HCT116 (cell line): ENCODE measurements around the gene MAP4K2. TPM values are rescaled to one million over a fixed set of nuclear protein-coding genes. Genes with fewer than 3 reads are reported as not detected.

ENCODE experiments used
- ATAC-seq: fragments of 200-7000 bp; cut with Tn5 transposase; 2 replicates; pipeline ENCODE4 v1.9.1; 2020; ENCODE audit warnings: mild to moderate bottlenecking, moderate library complexity
- BruUV-seq: library from RNA; stranded (reverse); fragments of 400-500 nt; replicated peaks from 2 replicates; lab custom pipeline; 2021; lab: Mats Ljungman, UMichigan
- CTCF ChIA-PET: fragments of 300-600 bp; sonication (Branson Sonifier 250); formaldehyde crosslinking; loops from one replicate; lab custom pipeline; 2021; ENCODE audit warnings: antibody characterized with exemption; lab: Charles Lee
- POLR2A ChIA-PET: fragments of 300-600, 350-600 bp; sonication (Branson Sonifier 250); formaldehyde crosslinking; loops from one replicate; lab custom pipeline; 2021; ENCODE audit warnings: antibody characterized with exemption; lab: Charles Lee
- RAD21 ChIA-PET, 2 experiments: fragments of 300-600 bp; sonication (Branson Sonifier 250); formaldehyde crosslinking; loops; one replicate each; lab custom pipeline; 2023; ENCODE audit warnings: low total read pairs in 2 of 2; ENCODE audit not compliant: uncharacterized antibody in 2 of 2, unreplicated experiment in 2 of 2, low non-redundant PET in 1 of 2; lab: Charles Lee
- DNase-seq: peaks from one replicate; pipeline ENCODE4 v3.0.0-alpha.2; 2010; ENCODE audit warnings: low read depth, low spot score
- H2AFZ ChIP-seq: fragments of 200-600 bp; shearing (Covaris generic), sonication (generic); 2 replicates; pipeline ENCODE4 v1.6.1; 2017; ENCODE audit warnings: low read depth, mixed run types, mixed read lengths, antibody characterized with exemption, low read length; ENCODE audit not compliant: poor library complexity, severe bottlenecking
- H3K27ac ChIP-seq: 2 replicates; pipeline ENCODE4 v1.5.1; 2012; ENCODE audit warnings: low read depth, low read length
- H3K27me3 ChIP-seq: fragments of 200-600 bp; sonication (generic); 2 replicates; pipeline ENCODE4 v1.6.1; 2016; ENCODE audit warnings: mixed run types, low read length, mixed read lengths; ENCODE audit not compliant: insufficient read depth
- H3K36me3 ChIP-seq, 2 experiments: fragments of 200-500 bp in 1 of 2; fragments of 200-600 bp in 1 of 2; sonication (Bioruptor generic) in 1 of 2; sonication (generic) in 1 of 2; 2 replicates each; pipeline versions ENCODE4 v1.5.1 to v1.6.1; 2014 to 2016; ENCODE audit warnings: low read length in 2 of 2, inconsistent platforms in 1 of 2, mixed read lengths in 1 of 2, mixed run types in 1 of 2; ENCODE audit not compliant: insufficient read depth in 2 of 2, control insufficient read depth in 1 of 2
- H3K4me1 ChIP-seq, 2 experiments: fragments of 200-600 bp in 1 of 2; sonication (generic) in 1 of 2; 2 replicates each; pipeline versions ENCODE4 v1.5.1 to v1.6.1; 2012 to 2017; ENCODE audit warnings: low read length in 2 of 2, inconsistent platforms in 1 of 2, mild to moderate bottlenecking in 1 of 2, mixed read lengths in 1 of 2, mixed run types in 1 of 2, moderate library complexity in 1 of 2; ENCODE audit not compliant: insufficient read depth in 2 of 2, control insufficient read depth in 1 of 2
- H3K4me2 ChIP-seq: fragments of 200-600 bp; sonication (generic); 2 replicates; pipeline ENCODE4 v1.6.1; 2017; ENCODE audit warnings: mixed run types, low read length, mixed read lengths
- H3K4me3 ChIP-seq, 2 experiments: fragments of 200-600 bp in 1 of 2; sonication (generic) in 1 of 2; replicated peaks in 1 of 2; 2 replicates each; pipeline ENCODE4 v1.5.1; 2011 to 2016; ENCODE audit warnings: low read length in 2 of 2, control low read depth in 1 of 2, low read depth in 1 of 2, mild to moderate bottlenecking in 1 of 2, mixed read lengths in 1 of 2, mixed run types in 1 of 2
- H3K79me2 ChIP-seq: fragments of 200-600 bp; sonication (generic); 2 replicates; pipeline ENCODE4 v1.6.1; 2017; ENCODE audit warnings: mild to moderate bottlenecking, mixed run types, low read length, moderate library complexity, mixed read lengths; ENCODE audit not compliant: insufficient read depth
- H3K9ac ChIP-seq: fragments of 200-600 bp; sonication (generic); 2 replicates; pipeline ENCODE4 v1.6.1; 2016; ENCODE audit warnings: low read length, mixed read lengths
- H3K9me2 ChIP-seq: fragments of 200-600 bp; sonication (generic), shearing (Covaris generic); 2 replicates; pipeline ENCODE4 v1.6.1; 2017; ENCODE audit warnings: mixed run types, mild to moderate bottlenecking, moderate library complexity; ENCODE audit not compliant: insufficient read depth
- H3K9me3 ChIP-seq, 2 experiments: fragments of 200-500 bp in 1 of 2; fragments of 200-600 bp in 1 of 2; sonication (Bioruptor generic) in 1 of 2; sonication (generic) in 1 of 2; 2 replicates each; pipeline ENCODE4 v1.6.1; 2014 to 2017; ENCODE audit warnings: low read length in 2 of 2, mixed read lengths in 2 of 2, inconsistent platforms in 1 of 2, low read depth in 1 of 2, mild to moderate bottlenecking in 1 of 2, mixed run types in 1 of 2, moderate library complexity in 1 of 2; ENCODE audit not compliant: control insufficient read depth in 1 of 2, insufficient read depth in 1 of 2
- H4K20me1 ChIP-seq: fragments of 200-600 bp; sonication (generic), shearing (Covaris generic); 2 replicates; pipeline ENCODE4 v1.6.1; 2017; ENCODE audit warnings: mixed run types, mild to moderate bottlenecking, moderate library complexity; ENCODE audit not compliant: insufficient read depth
- ATF3 ChIP-seq: IDR thresholded peaks from 2 replicates; pipeline ENCODE4 v1.6.1; 2012
- POLR2A ChIP-seq: IDR thresholded peaks from 2 replicates; pipeline ENCODE4 v1.7.0; 2011; ENCODE audit warnings: borderline replicate concordance; ENCODE audit not compliant: insufficient read depth, insufficient read length; ENCODE audit errors: extremely low read depth
- RAD21 ChIP-seq: IDR thresholded peaks from 2 replicates; pipeline ENCODE4 v1.6.1; 2012; ENCODE audit warnings: low read depth, mild to moderate bottlenecking
- TCF7L2 ChIP-seq: IDR thresholded peaks from 2 replicates; pipeline ENCODE4 v1.7.0; 2011; ENCODE audit warnings: borderline replicate concordance, inconsistent platforms; ENCODE audit not compliant: insufficient read depth, insufficient read length; ENCODE audit errors: extremely low read depth
- ZNF274 ChIP-seq: fragments of 200-500 bp; sonication (Bioruptor generic); IDR thresholded peaks from 2 replicates; pipeline ENCODE4 v1.6.1; 2014; ENCODE audit warnings: mild to moderate bottlenecking, low read depth, low read length, inconsistent platforms
- intact Hi-C: fragments of 100-400 bp; cut with micrococcal nuclease; formaldehyde crosslinking; loops from 2 replicates; pipeline ENCODE4 v1.10.0; 2022
- total RNA-seq: library from RNA; stranded (reverse); gene quantifications from one replicate; pipeline ENCODE4 v1.2.1, GENCODE V29; 2021; ENCODE audit not compliant: unreplicated experiment
- TF ChIP-seq, protein P1 (sequence below): IDR thresholded peaks from 2 replicates; pipeline ENCODE4 v1.6.1; 2011; ENCODE audit warnings: mild to moderate bottlenecking, low read length, moderate library complexity; ENCODE audit not compliant: insufficient replicate concordance; ENCODE audit errors: extremely low read depth

Gene MAP4K2
- total RNA-seq, 1 experiment from 2014 or later = 44.2 TPM

DNA sequence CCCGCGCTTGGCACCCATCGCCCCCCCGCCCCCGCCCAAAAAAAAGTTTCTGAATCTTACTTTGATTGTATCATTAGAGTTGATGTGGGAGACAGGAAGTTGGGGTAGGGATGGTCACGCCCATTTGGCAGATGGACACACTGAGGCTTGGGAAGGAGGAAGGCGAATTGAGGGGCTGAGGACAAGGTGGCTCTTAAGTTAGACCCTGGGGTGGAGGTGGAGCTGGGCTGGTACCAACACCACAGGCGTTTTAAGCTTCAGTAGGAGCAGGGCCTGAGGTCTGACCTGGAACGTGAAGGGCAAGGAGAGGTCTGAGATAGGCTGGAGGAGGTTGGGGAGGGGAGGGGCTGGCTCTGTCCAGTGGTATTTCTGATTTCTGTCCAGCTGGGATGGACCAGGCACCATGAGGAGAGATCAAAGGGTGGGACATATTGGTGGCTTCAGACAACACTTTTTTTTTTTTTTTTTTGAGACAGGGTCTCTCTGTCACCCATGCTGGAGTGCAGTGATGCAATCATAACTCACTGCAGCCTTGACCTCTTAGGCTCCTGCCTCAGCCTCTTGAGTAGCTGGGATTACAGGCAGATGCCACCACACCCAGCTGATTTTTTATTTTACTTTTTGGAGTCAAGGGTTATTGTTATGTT, 42.2 kb upstream of the MAP4K2 start:
- ATAC-seq = no peak
- intact Hi-C loops = loop anchor here (5.0 to 10.0 kb wide), 4 partner anchors 152 to 410 kb away; partner anchors contain the start of genes BATF2, CAPN1 and SNX15
- no peak for DNase-seq
- Histone ChIP-seq H3K79me2 (peaks cover 22% of the 10 kb centered on the region), H3K27ac (peak overlapping the region; percentile 88), H3K9ac (peak overlapping the region; percentile 87), H4K20me1 (no peaks in the 10 kb centered on the region), H3K9me3 (no peaks in the 10 kb centered on the region), H3K4me1 (peaks cover 62 to 80% of the 10 kb centered on the region in 2 experiments), H2AFZ (no peak overlapping the region), H3K4me3 (peak overlapping the region; percentile 60 to 95), H3K27me3 (no peaks in the 10 kb centered on the region), H3K4me2 (peak overlapping the region; percentile 100), H3K9me2 (no peaks in the 10 kb centered on the region), H3K36me3 (no peaks in the 10 kb centered on the region)
- RAD21 ChIA-PET = no interaction called here
- POLR2A ChIA-PET = interaction anchor here (0.6 to 6.0 kb wide), 5 partner anchors 10 to 168 kb away, joined by 3 to 36 read pairs (median 3); partner anchors contain the start of gene EHD1
- TF ChIP-seq TCF7L2 (peak; percentile 25), POLR2A (no peak), ATF3 (no peak), RAD21 (no peak), ZNF274 (no peak)
- TF ChIP-seq, protein P1, sequence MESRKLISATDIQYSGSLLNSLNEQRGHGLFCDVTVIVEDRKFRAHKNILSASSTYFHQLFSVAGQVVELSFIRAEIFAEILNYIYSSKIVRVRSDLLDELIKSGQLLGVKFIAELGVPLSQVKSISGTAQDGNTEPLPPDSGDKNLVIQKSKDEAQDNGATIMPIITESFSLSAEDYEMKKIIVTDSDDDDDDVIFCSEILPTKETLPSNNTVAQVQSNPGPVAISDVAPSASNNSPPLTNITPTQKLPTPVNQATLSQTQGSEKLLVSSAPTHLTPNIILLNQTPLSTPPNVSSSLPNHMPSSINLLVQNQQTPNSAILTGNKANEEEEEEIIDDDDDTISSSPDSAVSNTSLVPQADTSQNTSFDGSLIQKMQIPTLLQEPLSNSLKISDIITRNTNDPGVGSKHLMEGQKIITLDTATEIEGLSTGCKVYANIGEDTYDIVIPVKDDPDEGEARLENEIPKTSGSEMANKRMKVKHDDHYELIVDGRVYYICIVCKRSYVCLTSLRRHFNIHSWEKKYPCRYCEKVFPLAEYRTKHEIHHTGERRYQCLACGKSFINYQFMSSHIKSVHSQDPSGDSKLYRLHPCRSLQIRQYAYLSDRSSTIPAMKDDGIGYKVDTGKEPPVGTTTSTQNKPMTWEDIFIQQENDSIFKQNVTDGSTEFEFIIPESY = no peak
- CTCF ChIA-PET = interaction anchor here (0.6 to 7.3 kb wide), 6 partner anchors 8 to 267 kb away, joined by 3 to 112 read pairs (median 3); no protein-coding TSS in a partner anchor
- TSS peak; percentile 90 for BruUV-seq
